SU-DHL-6 (cell line): ENCODE data around the gene ST6GAL1.

Experiments used
- EZH2phosphoT487 ChIP-seq: fragments of 200-600 bp; sonication (generic), shearing (Covaris generic); conservative IDR thresholded peaks from 2 replicates; pipeline ENCODE4 v1.6.1; 2018; ENCODE audit warnings: mild to moderate bottlenecking, antibody characterized with exemption, low read length, moderate library complexity, mixed read lengths
- TF ChIP-seq, protein P1 (sequence below): fragments of 200-600 bp; sonication (generic); IDR thresholded peaks from one replicate; pipeline ENCODE4 v1.5.1; 2017; ENCODE audit warnings: antibody characterized with exemption, mild to moderate bottlenecking, low read length, moderate library complexity; ENCODE audit not compliant: insufficient read depth, poor library complexity, severe bottlenecking

DNA sequence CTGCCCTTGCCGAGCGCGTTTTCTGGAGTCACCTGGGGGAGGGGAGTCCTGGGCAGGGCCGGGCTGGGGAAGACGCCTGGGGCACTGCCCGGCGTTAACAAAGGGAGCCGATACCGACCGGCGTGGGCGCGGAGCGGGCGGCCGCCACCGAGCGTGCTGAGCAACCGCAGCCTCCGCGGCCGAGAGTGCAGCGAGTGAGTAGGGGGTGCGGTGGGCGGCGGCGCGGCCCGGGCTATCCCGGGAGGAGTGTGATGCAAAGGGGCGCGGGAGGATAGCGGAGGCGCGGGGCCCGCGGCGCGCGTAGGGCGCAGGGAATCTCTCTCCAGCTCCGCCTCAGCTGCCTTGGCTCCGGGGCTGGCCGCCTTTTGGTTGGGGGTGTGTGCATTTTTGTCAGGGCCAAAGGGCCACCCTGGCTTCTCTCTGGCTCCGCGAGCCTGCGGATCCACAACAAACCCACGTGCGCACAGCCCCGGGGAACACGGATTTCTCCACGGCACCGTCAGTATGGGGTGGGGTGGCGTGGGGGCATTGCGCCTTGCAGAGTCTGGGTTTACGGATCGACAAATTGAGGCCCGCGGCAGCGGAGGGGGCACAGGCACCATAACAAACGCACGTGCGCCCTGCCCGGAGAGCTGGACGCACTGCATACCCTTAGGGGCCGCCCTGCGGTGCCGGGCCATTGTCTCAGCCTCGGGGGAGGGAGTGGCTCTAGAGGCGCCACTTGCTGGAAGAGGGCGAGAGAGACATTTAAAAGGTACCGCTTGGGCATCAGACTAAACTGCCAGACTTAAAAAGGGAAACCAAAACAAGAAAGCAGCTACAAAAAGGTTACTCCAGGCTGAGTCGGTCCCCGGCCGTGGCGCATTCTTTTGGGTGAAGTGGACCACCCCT lies 560 bp downstream of the ST6GAL1 start:
- TF ChIP-seq, protein P1, sequence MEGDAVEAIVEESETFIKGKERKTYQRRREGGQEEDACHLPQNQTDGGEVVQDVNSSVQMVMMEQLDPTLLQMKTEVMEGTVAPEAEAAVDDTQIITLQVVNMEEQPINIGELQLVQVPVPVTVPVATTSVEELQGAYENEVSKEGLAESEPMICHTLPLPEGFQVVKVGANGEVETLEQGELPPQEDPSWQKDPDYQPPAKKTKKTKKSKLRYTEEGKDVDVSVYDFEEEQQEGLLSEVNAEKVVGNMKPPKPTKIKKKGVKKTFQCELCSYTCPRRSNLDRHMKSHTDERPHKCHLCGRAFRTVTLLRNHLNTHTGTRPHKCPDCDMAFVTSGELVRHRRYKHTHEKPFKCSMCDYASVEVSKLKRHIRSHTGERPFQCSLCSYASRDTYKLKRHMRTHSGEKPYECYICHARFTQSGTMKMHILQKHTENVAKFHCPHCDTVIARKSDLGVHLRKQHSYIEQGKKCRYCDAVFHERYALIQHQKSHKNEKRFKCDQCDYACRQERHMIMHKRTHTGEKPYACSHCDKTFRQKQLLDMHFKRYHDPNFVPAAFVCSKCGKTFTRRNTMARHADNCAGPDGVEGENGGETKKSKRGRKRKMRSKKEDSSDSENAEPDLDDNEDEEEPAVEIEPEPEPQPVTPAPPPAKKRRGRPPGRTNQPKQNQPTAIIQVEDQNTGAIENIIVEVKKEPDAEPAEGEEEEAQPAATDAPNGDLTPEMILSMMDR: peak; percentile 35
- TF ChIP-seq EZH2phosphoT487: no peak
